SHP77 (cell line): Measurements from ENCODE around the gene CAMKK1.

Experiments used
- DNase-seq, 2 experiments: peaks; one replicate each; lab custom pipeline; 2025; lab: John Stamatoyannopoulos, UW

Gene CAMKK1

GRCh38 chr17:3812771-3813170, 80.1 kb downstream of the CAMKK1 start:
- no peak for DNase-seq

GRCh38 chr17:3812284-3812683, 80.6 kb downstream of the CAMKK1 start:
- no peak for DNase-seq
